AG08396 (cell line): ENCODE measurements around the gene RFPL1.
"Not testable (repeated sequence)": the region's sequence is repeated elsewhere in the genome, so short reads cannot be mapped to it uniquely, and the experiment has no call there.

Experiments used
- DNase-seq: peaks from one replicate; pipeline ENCODE4 v3.0.0; 2012; ENCODE audit warnings: low spot score, mixed read lengths

The RFPL1 gene

DNA sequence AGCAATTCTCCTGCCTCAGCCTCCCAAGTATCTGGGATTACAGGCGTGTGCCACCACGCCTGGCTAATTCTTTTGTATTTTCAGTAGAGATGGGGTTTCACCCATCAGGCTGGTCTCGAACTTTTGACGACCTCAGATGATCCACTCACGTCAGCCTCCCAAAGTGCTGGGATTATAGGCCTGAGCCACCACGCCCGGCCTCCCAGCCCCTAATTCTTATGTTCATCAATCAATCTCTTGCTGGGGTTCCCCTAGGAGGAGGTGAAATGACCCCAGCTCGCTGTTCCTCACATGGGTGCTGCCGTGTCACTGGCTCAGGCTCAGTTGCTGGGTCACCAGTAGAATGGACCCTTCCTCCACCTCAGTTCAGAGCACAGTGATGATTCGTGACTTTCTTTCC, at the start of gene RFPL1:
Gene RFPL1, plus strand, starts transcription at position 301 of the 400 bp plus-strand sequence.
- not testable (repeated sequence) for DNase-seq

DNA sequence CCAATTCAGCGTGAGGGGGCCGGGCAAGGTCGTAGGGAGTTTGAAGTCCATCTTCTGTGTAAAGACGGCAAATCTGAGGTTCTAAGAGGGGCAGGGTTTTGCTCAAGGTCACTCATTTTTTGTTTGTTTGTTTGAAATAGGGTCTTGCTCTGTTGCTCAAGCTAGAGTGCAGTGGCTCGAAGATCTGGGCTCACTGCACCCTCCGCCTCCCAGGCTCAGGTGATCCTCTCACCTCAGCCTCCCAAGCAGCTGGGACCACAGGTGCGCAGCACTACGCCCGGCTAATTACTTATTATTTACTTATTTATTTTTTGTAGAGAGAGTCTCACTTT, 49.7 kb upstream of the RFPL1 start:
- no peak for DNase-seq

DNA sequence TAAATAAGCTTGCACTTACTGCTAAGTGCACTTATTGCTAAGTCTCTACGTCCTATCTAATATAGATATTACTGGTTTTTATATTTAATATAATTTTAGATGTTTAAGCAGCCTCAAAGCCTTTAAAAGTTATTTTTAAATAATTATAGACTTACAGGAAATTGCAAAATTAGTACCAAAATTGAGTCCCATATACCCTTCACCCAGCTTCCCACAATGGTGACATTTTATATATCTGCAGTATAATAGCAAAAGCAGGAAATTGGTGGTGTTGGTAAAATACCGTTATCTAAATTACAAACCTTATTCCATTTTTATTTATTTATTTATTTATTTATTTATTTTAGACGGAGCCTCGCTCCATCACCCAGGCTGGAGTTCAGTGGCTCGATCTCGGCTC, 48.1 kb upstream of the RFPL1 start:
- DNase-seq, result no peak

GRCh38 chr22:29391546-29391945, 46.8 kb upstream of the RFPL1 start:
- no peak for DNase-seq

DNA sequence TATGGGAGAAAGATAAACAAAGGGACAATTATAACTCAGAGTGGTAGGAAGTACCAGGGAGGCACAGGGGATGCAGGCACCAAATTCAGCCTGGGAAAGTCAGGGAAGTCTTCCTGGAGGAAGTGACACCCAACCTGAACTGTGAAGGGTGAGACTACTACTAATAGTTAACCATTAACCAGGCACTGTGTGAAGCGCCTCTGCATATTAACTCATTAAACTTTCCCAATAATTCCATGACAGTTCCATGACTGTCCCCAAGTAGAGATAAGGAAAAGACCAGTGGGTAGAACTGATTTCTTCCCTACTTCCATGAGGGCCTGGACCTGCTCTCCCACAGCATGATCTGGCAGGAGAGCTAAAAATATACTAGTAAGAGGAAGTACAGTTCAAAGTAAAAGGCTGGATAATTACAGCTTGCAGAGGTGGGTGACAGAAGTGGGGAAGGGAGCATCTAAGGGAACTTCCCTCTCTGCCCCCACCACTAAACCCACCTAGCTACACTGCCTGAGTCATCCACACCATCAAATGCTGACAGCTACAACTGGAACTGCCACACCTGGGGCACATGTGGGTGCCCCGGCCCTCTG, 45.3 kb upstream of the RFPL1 start:
- no peak for DNase-seq

GRCh38 chr22:29394931-29395581, 43.3 kb upstream of the RFPL1 start:
- DNase-seq, result peak; percentile 79

DNA sequence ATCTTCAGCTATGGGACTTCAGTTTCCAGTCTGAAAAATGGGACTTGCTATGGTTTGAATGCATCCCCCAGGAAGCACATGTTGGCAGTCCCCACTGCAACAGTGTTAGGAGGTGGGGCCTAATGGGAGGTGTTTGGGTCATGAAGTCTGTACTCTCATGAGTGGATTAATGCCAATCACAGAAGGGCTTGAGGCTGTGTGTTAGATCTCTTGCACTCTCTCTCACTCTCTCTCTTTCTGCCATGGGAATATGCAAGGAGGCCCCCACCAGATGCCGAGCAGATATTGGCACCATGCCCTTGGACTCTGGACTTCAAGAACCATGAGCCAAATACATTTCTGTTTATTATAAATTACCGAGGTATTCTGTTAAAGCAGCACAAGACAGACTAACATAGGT, 42.3 kb upstream of the RFPL1 start:
- no peak for DNase-seq

DNA sequence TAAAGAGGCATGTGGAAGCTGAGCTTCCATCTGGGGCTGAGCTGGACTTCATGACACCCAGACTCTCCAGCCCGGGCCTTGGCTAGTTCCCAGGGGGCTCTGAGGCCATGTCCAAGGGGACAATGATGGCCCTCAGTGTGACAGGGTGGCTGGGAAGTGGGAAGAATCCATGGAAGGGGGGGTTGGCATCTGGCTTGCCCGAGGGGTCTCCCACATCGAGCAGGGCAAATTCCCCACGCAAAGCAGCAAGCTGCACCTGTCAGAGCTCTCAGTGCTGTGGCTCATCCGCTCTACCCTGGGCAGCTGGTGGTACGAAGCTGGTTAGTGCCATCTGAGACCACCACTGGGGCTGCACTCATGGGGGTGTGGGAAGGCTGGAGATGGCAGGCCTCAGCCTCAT, 40.6 kb upstream of the RFPL1 start:
- DNase-seq, result no peak

DNA sequence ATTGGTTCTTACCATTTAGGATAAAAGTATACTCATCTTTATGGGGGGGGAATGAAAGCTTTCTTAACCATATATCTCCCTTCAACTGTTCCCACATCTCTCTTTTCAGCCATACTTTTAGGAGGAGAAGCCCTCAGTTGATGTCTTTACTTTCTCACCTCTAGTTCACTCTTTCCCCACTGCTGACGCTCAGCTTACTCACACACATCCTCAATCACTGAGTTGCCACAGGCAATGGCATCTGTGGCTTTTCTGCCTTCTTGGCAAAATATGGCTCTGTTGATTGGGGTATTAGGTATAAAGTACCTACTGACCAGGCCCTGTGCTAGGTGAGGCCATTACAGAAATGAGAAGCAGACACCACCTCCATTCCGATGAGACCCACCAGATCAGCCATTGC, 37.8 kb upstream of the RFPL1 start:
- DNase-seq, result no peak

- not testable (repeated sequence) for DNase-seq
Measured at GRCh38 chr22:29401538-29401937, 36.8 kb upstream of the RFPL1 start.

GRCh38 chr22:29408940-29409339, 29.4 kb upstream of the RFPL1 start:
- DNase-seq, result no peak

DNA sequence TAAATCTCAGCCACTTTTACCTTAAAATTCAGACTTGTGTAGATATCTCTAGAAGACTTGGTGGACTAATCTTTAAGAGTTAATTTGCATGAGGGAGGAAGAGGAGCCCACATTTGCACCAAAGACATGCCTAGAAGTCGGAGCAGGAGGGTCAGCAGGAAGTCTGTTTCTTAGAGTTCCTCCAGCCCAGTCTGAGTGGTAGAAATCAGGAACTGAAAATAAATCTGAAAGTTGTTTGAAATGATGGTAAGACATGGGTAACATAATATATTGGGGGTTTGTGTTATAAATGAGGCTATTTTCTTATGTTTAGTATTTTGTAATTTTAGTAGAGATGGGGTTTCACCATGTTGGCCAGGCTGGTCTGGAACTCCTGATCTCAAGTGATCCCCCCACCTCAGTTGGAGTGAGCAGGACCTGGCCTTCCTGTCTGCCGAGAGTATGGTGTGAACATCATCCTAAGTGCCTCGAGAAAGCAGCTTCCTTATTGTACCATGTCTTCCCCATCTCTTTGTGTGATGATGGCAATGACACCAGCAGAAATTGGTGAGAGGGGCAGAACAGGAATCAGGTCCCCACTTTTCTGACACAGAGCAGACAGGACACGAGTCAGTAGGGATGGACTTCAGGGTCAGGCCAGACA, 26.7 kb upstream of the RFPL1 start:
- not testable (repeated sequence) for DNase-seq

DNA sequence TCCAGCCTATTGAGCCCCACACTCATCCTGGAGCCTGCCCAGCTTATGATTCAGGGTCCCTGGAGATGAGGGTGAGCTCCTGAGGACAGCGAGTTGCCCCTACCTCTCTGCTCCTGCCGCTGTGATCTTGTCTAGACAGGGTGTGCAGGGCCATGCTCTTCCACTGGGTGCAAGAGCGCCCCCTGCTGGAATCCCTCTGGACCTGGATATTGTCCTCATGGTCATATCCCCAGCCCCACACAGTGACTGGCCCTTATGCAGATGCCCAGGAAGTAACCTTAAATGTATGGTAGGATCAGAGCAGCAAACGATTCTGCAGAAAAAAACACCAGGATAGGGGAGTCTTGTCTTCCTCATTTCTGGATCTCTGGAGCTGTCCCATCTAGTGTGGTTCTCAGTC, 25.6 kb upstream of the RFPL1 start:
- not testable (repeated sequence) for DNase-seq

DNA sequence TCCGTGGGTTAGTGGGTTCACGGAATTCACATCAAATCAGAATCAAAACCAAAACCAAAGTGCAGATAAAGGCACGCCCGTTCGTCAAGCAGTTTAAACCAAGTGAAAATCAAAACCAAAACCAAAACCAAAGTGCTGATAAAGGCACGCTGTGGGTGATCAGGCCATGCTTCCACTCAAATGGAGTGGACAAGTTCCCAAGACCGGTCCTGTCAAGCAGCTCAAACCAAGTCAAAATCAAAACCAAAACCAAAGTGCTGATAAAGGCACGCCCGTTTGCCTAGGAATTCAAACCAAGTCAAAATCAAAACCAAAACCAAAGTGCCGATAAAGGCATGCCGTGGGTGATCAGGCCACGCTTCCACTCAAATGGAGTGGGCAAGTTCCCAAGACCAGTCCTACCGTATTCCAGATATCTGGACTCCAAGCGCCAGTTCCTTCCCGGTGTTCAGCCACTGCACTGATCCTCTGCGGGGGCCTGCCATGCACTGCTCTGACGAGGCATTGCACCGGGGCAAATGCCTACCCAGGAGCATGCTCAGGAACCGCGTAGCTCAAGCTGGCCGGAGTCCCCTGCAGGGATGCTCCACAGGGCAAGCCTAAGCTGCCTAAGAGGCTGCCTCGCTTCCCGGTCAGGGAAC, 23.3 kb upstream of the RFPL1 start:
- DNase-seq, result not testable (repeated sequence)

DNA sequence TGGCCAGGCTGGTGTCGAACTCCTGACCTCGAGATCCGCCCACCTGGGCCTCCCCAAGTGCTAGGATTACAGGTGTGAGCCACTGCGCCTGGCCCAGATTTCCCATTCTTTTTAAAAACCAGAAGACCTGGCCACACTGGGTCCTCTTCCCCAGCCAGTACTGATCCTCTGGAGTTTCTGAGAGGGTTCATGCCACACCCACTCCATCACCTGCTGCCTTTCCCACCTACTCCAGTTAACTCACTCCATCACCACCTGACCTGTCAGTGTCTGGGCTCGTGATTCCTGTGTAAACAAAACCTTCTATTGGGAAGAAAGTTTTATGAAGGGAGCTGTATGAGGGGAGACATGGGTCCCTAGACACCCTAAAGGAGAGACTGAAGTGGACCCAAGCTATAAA, 19.7 kb upstream of the RFPL1 start:
- DNase-seq, result not testable (repeated sequence)

DNA sequence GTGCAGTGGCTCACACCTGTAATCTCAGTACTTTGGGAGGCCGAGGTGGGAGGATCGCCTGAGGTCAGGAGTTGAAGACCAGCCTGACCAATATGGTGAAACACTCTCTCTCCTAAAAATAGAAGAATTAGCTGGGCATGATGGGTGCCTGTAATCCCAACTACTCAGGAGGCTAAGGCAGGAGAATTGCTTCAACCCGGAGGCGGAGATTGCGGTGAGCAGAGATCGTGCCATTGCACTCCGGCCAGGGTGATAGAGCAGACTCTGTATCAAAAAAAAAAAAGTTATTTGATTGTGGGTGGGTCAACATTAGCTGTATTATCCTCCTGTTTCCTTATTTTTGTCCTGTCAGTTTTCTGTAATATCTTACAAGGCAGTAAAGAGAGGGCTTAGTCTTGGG, 11.9 kb upstream of the RFPL1 start:
- DNase-seq, result no peak

- no peak for DNase-seq
Measured at GRCh38 chr22:29427176-29427760, 11.1 kb upstream of the RFPL1 start.

GRCh38 chr22:29431986-29432385, 6.4 kb upstream of the RFPL1 start:
- DNase-seq, result no peak

- no peak for DNase-seq
Measured at GRCh38 chr22:29433856-29434255, 4.5 kb upstream of the RFPL1 start.

GRCh38 chr22:29434288-29434687, 4.1 kb upstream of the RFPL1 start:
- no peak for DNase-seq

GRCh38 chr22:29435236-29436136, 2.9 kb upstream of the RFPL1 start:
- DNase-seq, result no peak

DNA sequence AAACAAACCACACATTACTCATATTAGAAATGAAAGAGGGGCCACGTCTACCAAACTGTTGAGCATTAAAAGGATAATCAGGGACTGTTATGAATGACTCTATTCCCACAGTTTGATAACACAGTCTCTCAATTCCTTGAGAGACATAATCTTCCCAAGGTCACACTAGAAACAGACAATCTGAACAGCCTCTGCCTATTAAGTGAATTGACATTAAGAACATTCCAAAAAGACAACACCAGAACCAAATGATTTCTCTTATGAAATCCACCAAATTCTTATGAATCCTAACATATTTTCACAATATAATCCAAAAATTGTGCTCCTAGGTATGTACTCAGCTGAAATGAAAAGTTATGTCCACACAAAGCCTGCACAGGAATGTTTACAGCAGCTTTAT, 4.6 kb downstream of the RFPL1 start:
- no peak for DNase-seq
